ENCODE data around the gene TRPV4.

DNA sequence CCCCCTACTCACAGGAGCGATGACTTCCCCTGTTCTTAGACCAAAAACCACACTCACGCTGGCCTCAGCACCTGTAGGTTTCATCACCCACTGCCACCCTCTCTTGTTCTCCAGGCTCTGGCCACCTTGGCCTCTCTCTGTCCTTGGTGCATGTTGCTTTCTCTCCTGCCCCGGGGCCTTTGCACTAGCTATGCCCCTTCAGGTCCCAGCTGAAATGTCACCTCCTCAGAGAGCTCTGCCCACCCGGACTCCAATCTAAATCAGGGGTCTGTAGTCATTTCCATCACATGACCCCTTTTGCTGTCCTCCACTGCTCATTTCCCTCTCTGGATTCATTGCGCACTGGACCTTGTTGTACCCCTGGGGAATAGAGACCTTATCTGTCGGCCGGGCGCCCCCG lies 8.2 kb upstream of the TRPV4 start:
- TF ChIP-seq POLR2A (IDR thresholded peaks at IDR 0.05): no peak
- TF ChIP-seq, protein P1, sequence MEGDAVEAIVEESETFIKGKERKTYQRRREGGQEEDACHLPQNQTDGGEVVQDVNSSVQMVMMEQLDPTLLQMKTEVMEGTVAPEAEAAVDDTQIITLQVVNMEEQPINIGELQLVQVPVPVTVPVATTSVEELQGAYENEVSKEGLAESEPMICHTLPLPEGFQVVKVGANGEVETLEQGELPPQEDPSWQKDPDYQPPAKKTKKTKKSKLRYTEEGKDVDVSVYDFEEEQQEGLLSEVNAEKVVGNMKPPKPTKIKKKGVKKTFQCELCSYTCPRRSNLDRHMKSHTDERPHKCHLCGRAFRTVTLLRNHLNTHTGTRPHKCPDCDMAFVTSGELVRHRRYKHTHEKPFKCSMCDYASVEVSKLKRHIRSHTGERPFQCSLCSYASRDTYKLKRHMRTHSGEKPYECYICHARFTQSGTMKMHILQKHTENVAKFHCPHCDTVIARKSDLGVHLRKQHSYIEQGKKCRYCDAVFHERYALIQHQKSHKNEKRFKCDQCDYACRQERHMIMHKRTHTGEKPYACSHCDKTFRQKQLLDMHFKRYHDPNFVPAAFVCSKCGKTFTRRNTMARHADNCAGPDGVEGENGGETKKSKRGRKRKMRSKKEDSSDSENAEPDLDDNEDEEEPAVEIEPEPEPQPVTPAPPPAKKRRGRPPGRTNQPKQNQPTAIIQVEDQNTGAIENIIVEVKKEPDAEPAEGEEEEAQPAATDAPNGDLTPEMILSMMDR (IDR thresholded peaks at IDR 0.05): no peak

Measured in testis (tissue), 2 donors.